HT1080 (cell line): Measurements from ENCODE around the gene NF1. TPM values are rescaled to one million over a fixed set of nuclear protein-coding genes. Genes with fewer than 3 reads are reported as not detected.

Experiments
- DNase-seq: peaks from one replicate; pipeline ENCODE4 v3.0.0-alpha.2; 2015; ENCODE audit warnings: low read depth
- small RNA-seq: library from RNA; depleted of rRNA; stranded (forward); fragments of <200 nt; gene quantifications from one replicate; pipeline ENCODE3, GENCODE V24; 2014
- total RNA-seq: library from RNA; depleted of rRNA; stranded (reverse); fragments of >200 nt; shearing (Covaris generic); gene quantifications from 2 replicates; pipeline ENCODE4 v1.2.3, GENCODE V29; 2014; rRNA removed

Gene NF1
- total RNA-seq, 1 experiment from 2014 or later, result 17.5 TPM

GRCh38 chr17:31424944-31425281 lies 330.1 kb downstream of the NF1 start:
- DNase-seq, result no peak

- no peak for DNase-seq
These were observed 330.7 kb downstream of the NF1 start for GRCh38 chr17:31425282-31426040.

Small RNA genes lying within 50 kb of the gene (small RNA-seq; reads per million reads assigned to genes)
- gene MIR4733, result not detected

Other genes with a start within 250 kb of the NF1 start
- 9.4 and 14.0 TPM in 2 replicates for gene TEFM, start 188.7 kb upstream of the NF1 start, total RNA-seq
- gene ADAP2, start 173.0 kb upstream of the NF1 start, total RNA-seq, result 0.43 TPM in 1 of 2 replicates, not detected in the other
- gene RNF135, start 123.9 kb upstream of the NF1 start, total RNA-seq, result 13.6 and 14.9 TPM in 2 replicates
- 0.03 TPM in 1 of 2 replicates, not detected in the other for gene OMG, start 202.3 kb downstream of the NF1 start, total RNA-seq
- 0.47 and 0.64 TPM in 2 replicates for gene EVI2B, start 219.1 kb downstream of the NF1 start, total RNA-seq
- gene EVI2A, start 226.6 kb downstream of the NF1 start, total RNA-seq, result 14.6 and 17.7 TPM in 2 replicates